BLaER1 (cell line): ENCODE data around the gene ARHGEF26.

Source experiments
- H3K27ac ChIP-seq: shearing (Covaris generic); formaldehyde crosslinking; 2 replicates; pipeline ENCODE4 v1.8.1; 2022
- H3K27me3 ChIP-seq: shearing (Covaris generic); formaldehyde crosslinking; 2 replicates; pipeline ENCODE4 v1.8.1; 2022
- H3K36me3 ChIP-seq: shearing (Covaris generic); formaldehyde crosslinking; 2 replicates; pipeline ENCODE4 v1.8.1; 2022
- H3K4me1 ChIP-seq: shearing (Covaris generic); formaldehyde crosslinking; 2 replicates; pipeline ENCODE4 v1.8.1; 2022
- H3K4me2 ChIP-seq: shearing (Covaris generic); formaldehyde crosslinking; 2 replicates; pipeline ENCODE4 v1.8.1; 2022
- H3K4me3 ChIP-seq: shearing (Covaris generic); formaldehyde crosslinking; 2 replicates; pipeline ENCODE4 v1.8.1; 2022
- H3K9ac ChIP-seq: shearing (Covaris generic); formaldehyde crosslinking; 2 replicates; pipeline ENCODE4 v1.8.1; 2022
- H3K9me3 ChIP-seq: shearing (Covaris generic); formaldehyde crosslinking; 2 replicates; pipeline ENCODE4 v1.8.1; 2022
- H4K20me1 ChIP-seq: shearing (Covaris generic); formaldehyde crosslinking; 2 replicates; pipeline ENCODE4 v1.8.1; 2022
- Cebpa-rat ChIP-seq: shearing (Covaris generic); IDR thresholded peaks from 2 replicates; pipeline ENCODE4 v1.8.1; 2022

ARHGEF26 gene

DNA sequence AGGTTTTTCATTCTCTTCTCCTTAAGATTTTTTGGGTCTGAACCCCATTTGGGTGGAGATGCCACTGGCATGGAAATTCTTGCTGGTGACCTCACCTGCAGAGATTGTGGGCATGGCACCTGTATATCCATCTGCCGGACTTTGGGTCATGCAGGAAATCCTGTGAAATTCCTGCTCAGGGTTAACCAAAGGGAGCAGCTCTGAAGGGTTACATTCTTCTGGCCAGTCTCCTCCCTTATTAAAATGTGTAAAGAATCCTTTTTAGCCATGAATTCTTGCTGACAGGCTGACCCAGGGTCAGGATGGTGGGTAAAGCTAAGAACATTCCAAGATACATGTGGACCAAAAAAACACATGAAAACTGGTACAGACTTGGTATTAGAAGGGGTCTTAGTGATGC, 27.4 kb downstream of the ARHGEF26 start:
- Histone ChIP-seq H3K4me3 (no peak overlapping the region), H3K36me3 (no peaks in the 10 kb centered on the region), H3K27me3 (no peaks in the 10 kb centered on the region), H3K4me2 (no peak overlapping the region), H3K27ac (no peak overlapping the region), H3K9me3 (no peaks in the 10 kb centered on the region), H4K20me1 (no peaks in the 10 kb centered on the region), H3K4me1 (no peaks in the 10 kb centered on the region), H3K9ac (no peak overlapping the region)
- TF ChIP-seq Cebpa-rat: no peak

DNA sequence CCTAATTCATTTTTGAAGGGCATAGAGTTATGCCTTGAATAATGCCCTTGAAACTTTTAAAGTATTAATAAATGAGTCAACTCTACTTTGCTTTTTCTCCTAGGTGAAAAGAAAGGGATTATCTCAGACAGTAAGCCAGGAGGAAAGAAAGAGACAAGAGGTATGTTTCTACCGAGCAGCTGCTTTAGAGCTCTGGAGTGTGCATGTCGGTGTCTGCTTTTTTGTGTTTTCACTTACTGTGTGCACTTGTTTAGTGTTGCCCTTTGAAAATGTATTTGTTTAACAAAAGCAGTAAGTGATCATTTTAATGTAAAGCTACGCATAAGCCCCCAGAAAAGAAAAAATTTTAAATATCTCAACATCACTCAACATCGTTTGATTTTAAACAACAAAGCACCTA, 28.1 kb downstream of the ARHGEF26 start:
- Histone ChIP-seq H3K4me2 (no peak overlapping the region), H3K9ac (no peak overlapping the region), H3K27me3 (no peaks in the 10 kb centered on the region), H3K9me3 (no peaks in the 10 kb centered on the region), H3K4me3 (no peak overlapping the region), H3K4me1 (no peaks in the 10 kb centered on the region), H3K36me3 (no peaks in the 10 kb centered on the region), H3K27ac (no peak overlapping the region), H4K20me1 (no peaks in the 10 kb centered on the region)
- TF ChIP-seq Cebpa-rat: no peak

DNA sequence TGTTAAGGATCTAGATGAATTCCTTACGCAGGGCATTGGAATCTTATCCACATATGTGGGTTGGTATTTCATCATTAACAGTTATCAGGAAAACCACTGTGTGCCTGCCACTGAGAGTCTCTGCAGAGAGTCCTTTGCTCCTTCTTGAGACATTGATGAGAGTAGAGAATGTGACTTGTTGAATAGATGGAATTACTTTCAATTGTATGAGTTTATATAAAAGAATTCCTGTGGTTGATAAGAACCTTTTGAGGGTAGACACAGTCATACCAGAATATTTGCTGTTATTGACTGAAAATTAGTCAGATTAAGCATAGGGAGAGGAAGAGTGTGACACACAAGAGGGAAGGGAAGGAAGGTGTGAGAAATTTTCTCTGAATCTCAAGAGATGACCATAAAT, 30.8 kb downstream of the ARHGEF26 start:
- Histone ChIP-seq H3K4me1 (no peaks in the 10 kb centered on the region), H4K20me1 (no peaks in the 10 kb centered on the region), H3K27me3 (no peaks in the 10 kb centered on the region), H3K9me3 (no peaks in the 10 kb centered on the region), H3K9ac (no peak overlapping the region), H3K4me2 (no peak overlapping the region), H3K36me3 (no peaks in the 10 kb centered on the region), H3K4me3 (no peak overlapping the region), H3K27ac (no peak overlapping the region)
- no peak for TF ChIP-seq Cebpa-rat

DNA sequence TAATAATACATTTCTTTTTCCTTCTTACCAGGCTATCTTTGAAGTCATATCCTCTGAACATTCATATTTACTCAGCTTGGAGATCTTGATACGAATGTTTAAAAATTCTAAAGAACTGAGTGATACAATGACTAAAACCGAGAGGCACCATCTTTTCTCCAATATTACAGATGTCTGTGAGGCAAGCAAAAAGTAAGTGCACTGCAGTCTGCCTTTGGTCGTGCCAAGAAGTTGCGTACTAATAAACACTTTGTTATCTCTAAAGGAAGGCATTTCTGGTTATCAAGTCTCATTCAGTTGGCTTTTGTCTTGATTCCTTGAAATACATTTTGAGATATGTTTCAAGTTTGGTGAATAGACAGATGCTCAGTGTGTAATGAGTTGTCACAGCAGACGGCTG, 31.6 kb downstream of the ARHGEF26 start:
- Histone ChIP-seq H4K20me1 (no peaks in the 10 kb centered on the region), H3K27ac (no peak overlapping the region), H3K27me3 (no peaks in the 10 kb centered on the region), H3K4me2 (no peak overlapping the region), H3K9ac (no peak overlapping the region), H3K9me3 (no peaks in the 10 kb centered on the region), H3K4me1 (no peaks in the 10 kb centered on the region), H3K36me3 (no peaks in the 10 kb centered on the region), H3K4me3 (no peak overlapping the region)
- TF ChIP-seq Cebpa-rat: no peak

DNA sequence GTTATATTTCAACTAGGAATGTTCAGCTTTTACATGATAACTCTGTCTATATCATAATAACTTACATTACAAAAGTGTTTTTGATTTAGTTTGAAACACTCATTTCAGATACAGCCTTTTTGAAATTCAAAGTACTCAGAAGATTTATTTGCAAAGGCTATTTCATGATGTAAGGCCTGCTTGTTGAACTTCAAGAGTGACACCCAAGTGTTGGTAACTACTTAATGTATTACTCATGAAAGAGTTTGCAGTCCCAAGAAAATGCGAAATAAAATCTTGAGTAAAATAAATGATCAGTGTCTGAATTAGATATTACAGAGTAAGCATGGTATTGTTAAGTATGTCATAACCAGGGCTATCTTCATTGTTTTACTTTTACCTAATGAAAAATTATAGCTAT, 35.3 kb downstream of the ARHGEF26 start:
- H3K9me3 ChIP-seq: no peaks in the 10 kb centered on the region
- no peak overlapping the region for H3K4me3 ChIP-seq
- no peak overlapping the region for H3K9ac ChIP-seq
- no peaks in the 10 kb centered on the region for H3K4me1 ChIP-seq
- no peaks in the 10 kb centered on the region for H3K27me3 ChIP-seq
- no peaks in the 10 kb centered on the region for H4K20me1 ChIP-seq
- H3K36me3 ChIP-seq: no peaks in the 10 kb centered on the region
- H3K4me2 ChIP-seq: no peak overlapping the region
- no peak for TF ChIP-seq Cebpa-rat
- no peak overlapping the region for H3K27ac ChIP-seq

DNA sequence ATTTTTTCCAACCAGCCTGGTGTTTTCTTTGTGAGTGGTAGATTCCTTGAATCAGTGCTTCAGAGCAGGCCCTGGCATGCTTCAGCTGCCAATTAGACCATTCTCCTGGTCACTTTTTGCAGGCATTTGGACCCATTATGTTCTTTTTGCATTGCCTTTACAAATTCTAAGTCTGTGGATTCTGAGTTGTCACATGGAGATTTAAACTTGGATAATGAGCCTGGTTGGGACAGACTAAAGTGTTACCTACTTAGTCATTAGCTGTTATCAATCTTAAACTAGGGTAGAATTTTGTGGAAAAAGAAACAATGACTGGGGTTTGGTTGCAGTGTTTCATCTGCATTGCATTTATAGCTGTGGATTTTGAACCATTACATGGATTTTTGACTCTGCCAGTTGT, 40.6 kb downstream of the ARHGEF26 start:
- no peaks in the 10 kb centered on the region for H3K27me3 ChIP-seq
- no peak overlapping the region for H3K4me3 ChIP-seq
- H4K20me1 ChIP-seq: no peaks in the 10 kb centered on the region
- H3K4me2 ChIP-seq: no peak overlapping the region
- H3K36me3 ChIP-seq: no peaks in the 10 kb centered on the region
- H3K27ac ChIP-seq: no peak overlapping the region
- no peak for TF ChIP-seq Cebpa-rat
- no peak overlapping the region for H3K9ac ChIP-seq
- H3K9me3 ChIP-seq: no peaks in the 10 kb centered on the region
- H3K4me1 ChIP-seq: no peaks in the 10 kb centered on the region

DNA sequence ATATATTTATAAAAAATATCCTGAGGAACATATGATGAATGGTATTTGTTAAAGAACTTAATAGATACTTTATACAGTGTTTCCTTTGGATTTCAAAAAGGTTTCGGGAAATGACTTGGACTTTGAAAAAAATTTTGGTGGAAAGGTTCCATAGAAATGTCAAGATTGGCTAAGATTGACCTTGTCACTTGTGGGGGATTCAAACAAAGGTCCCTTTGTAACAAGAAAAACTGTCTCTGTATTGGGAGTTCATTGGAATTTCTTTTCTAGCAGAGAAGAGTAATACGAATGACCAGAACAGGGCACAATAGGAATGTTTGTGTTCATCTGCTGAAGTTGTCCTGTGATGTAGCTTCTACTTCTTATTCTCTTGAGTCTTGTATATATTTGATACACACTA, 43.2 kb downstream of the ARHGEF26 start:
- H3K4me1 ChIP-seq: no peaks in the 10 kb centered on the region
- H3K9me3 ChIP-seq: no peaks in the 10 kb centered on the region
- no peak overlapping the region for H3K27ac ChIP-seq
- H3K36me3 ChIP-seq: no peaks in the 10 kb centered on the region
- TF ChIP-seq Cebpa-rat: no peak
- H3K27me3 ChIP-seq: no peaks in the 10 kb centered on the region
- no peak overlapping the region for H3K9ac ChIP-seq
- H3K4me3 ChIP-seq: no peak overlapping the region
- H4K20me1 ChIP-seq: no peaks in the 10 kb centered on the region
- H3K4me2 ChIP-seq: no peak overlapping the region

DNA sequence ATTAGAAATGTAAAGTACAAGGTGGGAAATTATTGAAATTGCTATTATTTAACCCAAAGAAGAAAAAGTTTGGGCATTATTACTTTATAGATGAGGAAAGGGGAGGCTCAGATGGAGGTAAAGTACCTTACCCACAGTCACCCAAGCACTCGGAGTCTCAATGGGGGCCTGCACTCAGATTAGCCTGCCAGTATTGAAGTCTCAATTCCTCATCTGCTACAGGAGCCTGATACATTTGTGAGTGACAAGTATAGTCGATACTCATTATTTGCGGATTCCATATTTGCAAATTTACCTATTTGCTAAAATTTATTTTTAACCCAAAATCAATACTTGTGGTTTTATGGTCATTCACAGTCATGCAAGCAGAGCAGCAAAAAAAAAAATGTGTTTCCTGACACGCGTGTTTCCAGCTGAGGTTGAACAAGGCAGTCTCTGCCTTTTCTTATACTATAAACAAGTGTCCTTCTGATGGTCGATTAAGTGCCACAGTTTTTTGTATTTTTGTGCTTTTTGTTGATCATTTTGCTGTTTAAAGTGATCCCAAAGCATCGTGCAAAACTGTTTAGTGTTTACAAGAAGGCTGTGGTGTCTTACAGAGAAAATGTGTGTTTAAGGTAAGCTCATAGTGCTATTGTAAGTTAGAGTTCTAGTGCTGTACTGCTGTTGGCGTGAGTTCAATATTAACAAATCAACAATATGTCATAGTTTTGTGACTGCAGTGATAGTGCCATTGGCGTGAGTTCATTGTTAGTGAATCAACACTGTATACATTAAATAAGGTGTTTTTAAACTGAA, 48.0 kb downstream of the ARHGEF26 start:
- Histone ChIP-seq H4K20me1 (no peaks in the 10 kb centered on the region), H3K36me3 (no peaks in the 10 kb centered on the region), H3K4me1 (no peaks in the 10 kb centered on the region), H3K27me3 (no peaks in the 10 kb centered on the region), H3K27ac (no peak overlapping the region), H3K9me3 (no peaks in the 10 kb centered on the region), H3K9ac (no peak overlapping the region), H3K4me2 (no peak overlapping the region), H3K4me3 (no peak overlapping the region)
- no peak for TF ChIP-seq Cebpa-rat

DNA sequence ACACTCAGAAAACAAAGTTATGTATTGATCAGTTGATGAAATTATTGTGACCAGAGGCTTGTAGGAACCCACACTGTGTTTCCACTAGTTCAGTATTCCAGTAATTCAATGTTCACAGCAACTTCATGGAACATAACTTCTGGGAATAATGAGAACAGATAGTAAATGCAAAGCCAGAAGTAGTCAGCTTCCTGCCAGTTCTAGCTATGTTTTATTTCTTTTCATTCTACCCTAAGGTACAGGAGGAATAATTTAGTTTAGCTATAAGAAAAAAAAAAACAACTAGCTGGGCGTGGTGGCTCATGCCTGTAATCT, 48.6 kb downstream of the ARHGEF26 start:
- no peak overlapping the region for H3K27ac ChIP-seq
- H3K4me3 ChIP-seq: no peak overlapping the region
- H3K4me1 ChIP-seq: no peaks in the 10 kb centered on the region
- H3K36me3 ChIP-seq: no peaks in the 10 kb centered on the region
- H3K9me3 ChIP-seq: no peaks in the 10 kb centered on the region
- no peaks in the 10 kb centered on the region for H4K20me1 ChIP-seq
- TF ChIP-seq Cebpa-rat: no peak
- H3K4me2 ChIP-seq: no peak overlapping the region
- H3K9ac ChIP-seq: no peak overlapping the region
- H3K27me3 ChIP-seq: no peaks in the 10 kb centered on the region

DNA sequence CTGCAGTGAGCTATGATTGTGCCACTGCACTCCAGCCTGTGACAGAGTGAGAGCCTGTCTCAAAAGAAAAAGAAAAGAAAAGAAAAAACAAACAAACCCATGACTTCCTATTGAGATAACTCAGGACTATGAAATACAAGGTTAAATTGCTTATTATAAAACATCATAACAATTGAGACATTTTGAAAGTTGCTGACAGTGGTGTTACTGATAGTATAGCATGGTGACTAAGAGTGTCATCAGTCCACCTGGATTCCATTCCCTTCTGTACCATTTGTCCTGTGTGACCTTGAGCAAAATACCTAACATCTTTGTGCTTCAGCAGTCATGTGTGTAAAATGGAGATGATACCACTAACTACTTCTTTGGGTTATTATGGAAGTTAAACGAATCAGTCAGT, 49.1 kb downstream of the ARHGEF26 start:
- TF ChIP-seq Cebpa-rat: no peak
- Histone ChIP-seq H3K4me2 (no peak overlapping the region), H3K9me3 (no peaks in the 10 kb centered on the region), H3K36me3 (no peaks in the 10 kb centered on the region), H3K4me1 (no peaks in the 10 kb centered on the region), H4K20me1 (no peaks in the 10 kb centered on the region), H3K4me3 (no peak overlapping the region), H3K27ac (no peak overlapping the region), H3K9ac (no peak overlapping the region), H3K27me3 (no peaks in the 10 kb centered on the region)

DNA sequence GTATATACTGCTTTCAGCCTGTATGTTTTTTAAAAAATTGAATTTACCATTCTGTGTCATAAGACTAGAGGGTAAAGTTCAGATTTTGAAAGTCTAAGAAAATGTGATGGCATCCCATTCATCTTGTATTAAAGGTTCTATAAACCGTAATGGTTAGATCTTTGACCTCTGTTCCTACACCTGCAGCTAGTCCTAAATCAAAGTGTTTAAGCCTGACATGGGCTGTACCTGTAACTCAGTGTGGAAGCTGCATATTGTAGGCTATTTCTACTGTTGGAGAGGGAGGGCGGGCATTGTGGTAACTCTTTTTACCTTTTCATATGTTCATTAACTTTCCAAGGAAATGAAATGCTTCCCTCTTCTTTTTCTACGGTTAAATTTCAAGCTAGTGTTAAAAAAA, 53.9 kb downstream of the ARHGEF26 start:
- Histone ChIP-seq H3K4me1 (no peaks in the 10 kb centered on the region), H3K4me3 (no peak overlapping the region), H4K20me1 (no peaks in the 10 kb centered on the region), H3K27me3 (no peaks in the 10 kb centered on the region), H3K9me3 (no peaks in the 10 kb centered on the region), H3K4me2 (no peak overlapping the region), H3K36me3 (no peaks in the 10 kb centered on the region), H3K9ac (no peak overlapping the region), H3K27ac (no peak overlapping the region)
- TF ChIP-seq Cebpa-rat: no peak
